Left lung (tissue), 10 donors: ENCODE measurements around the gene LNX1. TPM values are rescaled to one million over a fixed set of nuclear protein-coding genes. Genes with fewer than 3 reads are reported as not detected.

Experiments
- ATAC-seq: fragments of 200-7000 bp; cut with Tn5 transposase; one replicate; pipeline ENCODE4 v1.9.1; 2020; ENCODE audit warnings: moderate library complexity
- DNase-seq, 4 donors: peaks; one replicate each; pipeline ENCODE4 v3.0.0-alpha.2; 2013 to 2020
- H3K27ac ChIP-seq, 2 donors: fragments of 200-600 bp; sonication (generic) in 1 of 2; one replicate each; pipeline versions ENCODE4 v1.5.0 to v1.8.0; 2020 to 2021
- H3K27me3 ChIP-seq, 2 donors: fragments of 200-600 bp; sonication (generic) in 1 of 2; one replicate each; pipeline versions ENCODE4 v1.5.0 to v1.8.0; 2020 to 2021
- H3K36me3 ChIP-seq, 2 donors: fragments of 200-600 bp; sonication (generic) in 1 of 2; one replicate each; pipeline versions ENCODE4 v1.5.0 to v1.8.0; 2020 to 2021
- H3K4me1 ChIP-seq, 2 donors: fragments of 200-600 bp; one replicate each; pipeline ENCODE4 v1.8.0; 2021
- H3K4me3 ChIP-seq, 2 donors: fragments of 200-600 bp; sonication (generic) in 1 of 2; one replicate each; pipeline versions ENCODE4 v1.5.0 to v1.8.0; 2020 to 2021; ENCODE audit warnings: mild to moderate bottlenecking in 1 of 2
- H3K9me3 ChIP-seq, 2 donors: fragments of 200-600 bp; sonication (generic) in 1 of 2; one replicate each; pipeline versions ENCODE4 v1.5.0 to v1.8.0; 2020 to 2021
- CTCF ChIP-seq, 2 donors: fragments of 200-600 bp; sonication (generic) in 1 of 2; IDR thresholded peaks; one replicate each; pipeline versions ENCODE4 v1.5.0 to v1.8.0; 2021; ENCODE audit warnings: antibody characterized with exemption in 2 of 2
- intact Hi-C, 2 donors: fragments of 100-400 bp; cut with DNase I; formaldehyde crosslinking; loops; one replicate each; pipeline versions ENCODE4 v1.11.2 to v1.14.2; 2022
- polyA plus RNA-seq, 6 donors: library from polyadenylated mRNA; unstranded; fragments of 120-200 nt; gene quantifications; one replicate each; pipeline ENCODE4 v1.2.1, GENCODE V29; 2013; ENCODE audit not compliant: insufficient read length in 6 of 6
- total RNA-seq, 2 donors: library from RNA; stranded (reverse); fragmentation: NEBNext Ultra II Directional; extraction: Animal tissue kit (Norgen Biotek cat#: 25700); gene quantifications; one replicate each; pipeline ENCODE4 v1.2.1, GENCODE V29; 2021
- donor health status: DM: no; HTN: yes; CAD: no.
- donor health status: DM: no; HTN: no; CAD: no.

Gene LNX1
- total and polyA plus RNA-seq, 8 donors: 2.5 to 4.4 (median 3.6) TPM

DNA sequence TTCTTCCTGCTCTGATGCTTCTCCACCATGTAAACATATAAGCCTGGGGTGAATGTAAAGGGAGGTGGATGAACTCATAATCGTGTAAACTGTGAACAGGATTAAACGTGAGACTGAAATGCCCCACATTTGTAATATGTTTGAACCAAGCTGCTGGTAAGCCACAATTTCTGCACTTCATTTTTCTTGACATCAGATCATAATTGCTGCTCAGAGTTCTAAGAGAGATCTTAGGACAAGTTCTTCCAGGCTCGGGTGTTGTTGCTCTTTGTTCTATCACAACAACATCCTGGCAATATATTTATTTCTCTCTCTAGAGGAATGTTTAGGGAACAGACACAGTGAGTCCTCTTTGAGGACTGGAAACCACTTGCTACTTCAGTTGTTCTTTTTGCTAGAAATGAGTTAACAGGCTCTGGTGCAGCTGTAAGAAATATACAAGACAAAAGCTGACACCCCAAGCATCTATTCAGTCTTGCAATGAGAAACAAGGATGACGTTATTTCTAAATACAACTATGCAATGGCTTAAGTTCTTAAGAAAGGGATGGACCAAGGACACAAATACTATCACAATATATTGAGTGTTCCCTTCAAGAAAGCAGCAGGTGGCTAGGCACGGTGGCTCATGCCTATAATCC is 59.6 kb downstream of the LNX1 start:
- ATAC-seq (no peak), DNase-seq (peak in 2 of 4 donors; percentile 58 to 76)
- Histone ChIP-seq H3K4me1 (no peaks in the 10 kb centered on the region), H3K4me3 (no peak overlapping the region), H3K27me3 (no peaks in the 10 kb centered on the region), H3K9me3 (no peaks in the 10 kb centered on the region), H3K27ac (no peak overlapping the region), H3K36me3 (no peaks in the 10 kb centered on the region)
- intact Hi-C loops: no loop called here
- no peak for TF ChIP-seq CTCF (IDR thresholded peaks at IDR 0.05)

- no peak for DNase-seq
- no peak overlapping the region for H3K27ac ChIP-seq
- no peak for ATAC-seq
- intact Hi-C loops: no loop called here
- no peaks in the 10 kb centered on the region for H3K9me3 ChIP-seq
- H3K27me3 ChIP-seq: no peaks in the 10 kb centered on the region
- H3K4me3 ChIP-seq: no peak overlapping the region
- no peak for TF ChIP-seq CTCF (IDR thresholded peaks at IDR 0.05)
- no peaks in the 10 kb centered on the region for H3K4me1 ChIP-seq
- no peaks in the 10 kb centered on the region for H3K36me3 ChIP-seq
Measured at GRCh38 chr4:53529025-53529424, 62.3 kb downstream of the LNX1 start.

- TF ChIP-seq CTCF (IDR thresholded peaks at IDR 0.05): no peak
- intact Hi-C loops: no loop called here
- no peaks in the 10 kb centered on the region for H3K9me3 ChIP-seq
- no peaks in the 10 kb centered on the region for H3K4me1 ChIP-seq
- no peak overlapping the region for H3K4me3 ChIP-seq
- H3K27ac ChIP-seq: no peak overlapping the region
- no peak for DNase-seq
- ATAC-seq: no peak
- no peaks in the 10 kb centered on the region for H3K27me3 ChIP-seq
- H3K36me3 ChIP-seq: no peaks in the 10 kb centered on the region
Measured at GRCh38 chr4:53527930-53528329, 63.4 kb downstream of the LNX1 start.

DNA sequence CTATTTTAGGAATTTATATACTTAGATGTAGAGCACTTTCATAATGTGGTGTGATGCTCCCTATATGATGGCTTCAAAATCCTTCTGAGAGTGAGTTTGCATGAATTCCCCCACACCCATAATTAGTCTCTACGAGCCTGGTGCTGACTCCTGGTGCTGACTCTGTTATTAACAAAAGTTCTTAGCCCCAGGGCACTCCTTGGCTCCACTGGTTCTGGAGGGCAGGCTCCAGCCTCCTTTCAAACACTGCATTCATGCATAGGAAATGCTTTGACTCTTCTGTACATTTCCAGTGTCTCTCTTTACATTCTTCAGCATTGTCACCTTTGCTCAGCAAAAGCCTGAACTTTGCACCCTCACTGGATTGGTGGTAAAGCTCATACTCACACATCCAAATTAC is 64.0 kb downstream of the LNX1 start:
- no peaks in the 10 kb centered on the region for H3K36me3 ChIP-seq
- no peaks in the 10 kb centered on the region for H3K27me3 ChIP-seq
- intact Hi-C loops: no loop called here
- no peaks in the 10 kb centered on the region for H3K4me1 ChIP-seq
- H3K4me3 ChIP-seq: no peak overlapping the region
- TF ChIP-seq CTCF (IDR thresholded peaks at IDR 0.05): no peak
- H3K27ac ChIP-seq: no peak overlapping the region
- DNase-seq (no peak), ATAC-seq (no peak)
- H3K9me3 ChIP-seq: no peaks in the 10 kb centered on the region

DNA sequence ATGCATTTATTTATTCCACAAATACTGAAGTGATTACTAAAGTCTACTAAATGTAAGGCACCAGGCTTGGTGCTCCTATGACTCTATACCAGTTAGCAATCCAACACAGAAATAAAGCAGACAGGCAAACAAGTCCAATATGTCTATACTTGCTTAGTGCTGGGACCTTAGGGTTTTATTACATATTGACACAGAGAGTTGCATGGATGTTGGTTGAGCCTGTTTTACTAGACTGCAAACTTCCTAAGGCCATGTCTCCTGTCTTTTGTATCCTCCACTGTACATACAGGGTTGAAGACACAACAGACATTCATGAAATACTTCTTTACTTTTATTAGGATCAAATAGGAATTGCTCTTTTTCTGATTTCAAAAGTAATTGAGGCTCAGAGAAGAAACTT is 69.0 kb downstream of the LNX1 start:
- Histone ChIP-seq H3K27me3 (no peaks in the 10 kb centered on the region), H3K27ac (no peak overlapping the region), H3K4me1 (no peaks in the 10 kb centered on the region), H3K9me3 (no peaks in the 10 kb centered on the region), H3K4me3 (no peak overlapping the region), H3K36me3 (no peaks in the 10 kb centered on the region)
- DNase-seq (no peak), ATAC-seq (no peak)
- intact Hi-C loops: no loop called here
- no peak for TF ChIP-seq CTCF (IDR thresholded peaks at IDR 0.05)
